ENCODE data around the gene PPIA.
"Not testable (repeated sequence)": the region's sequence is repeated elsewhere in the genome, so short reads cannot be mapped to it uniquely, and the experiment has no call there.

The PPIA gene

DNA sequence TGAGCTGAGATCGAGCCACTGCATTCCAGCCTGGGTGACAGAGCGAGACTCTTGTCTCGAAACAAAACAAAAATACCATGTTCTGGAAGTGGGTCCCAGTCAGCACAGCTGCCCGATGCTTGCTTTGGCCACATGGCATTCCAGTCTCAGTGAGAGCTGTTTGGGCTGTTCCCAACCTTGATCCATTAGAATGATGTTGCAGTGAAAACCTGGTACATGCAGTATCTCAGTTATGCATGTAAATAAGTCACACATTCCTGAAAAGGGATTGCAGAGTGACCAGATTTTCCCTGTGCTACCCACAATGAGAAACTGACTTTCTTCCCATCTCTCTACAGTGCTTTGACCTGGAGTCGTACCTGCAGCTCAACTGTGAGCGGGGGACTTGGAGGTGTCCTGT, 32.4 kb upstream of the PPIA start:
- no peak for DNase-seq (ENCODE audit: low spot score)

DNA sequence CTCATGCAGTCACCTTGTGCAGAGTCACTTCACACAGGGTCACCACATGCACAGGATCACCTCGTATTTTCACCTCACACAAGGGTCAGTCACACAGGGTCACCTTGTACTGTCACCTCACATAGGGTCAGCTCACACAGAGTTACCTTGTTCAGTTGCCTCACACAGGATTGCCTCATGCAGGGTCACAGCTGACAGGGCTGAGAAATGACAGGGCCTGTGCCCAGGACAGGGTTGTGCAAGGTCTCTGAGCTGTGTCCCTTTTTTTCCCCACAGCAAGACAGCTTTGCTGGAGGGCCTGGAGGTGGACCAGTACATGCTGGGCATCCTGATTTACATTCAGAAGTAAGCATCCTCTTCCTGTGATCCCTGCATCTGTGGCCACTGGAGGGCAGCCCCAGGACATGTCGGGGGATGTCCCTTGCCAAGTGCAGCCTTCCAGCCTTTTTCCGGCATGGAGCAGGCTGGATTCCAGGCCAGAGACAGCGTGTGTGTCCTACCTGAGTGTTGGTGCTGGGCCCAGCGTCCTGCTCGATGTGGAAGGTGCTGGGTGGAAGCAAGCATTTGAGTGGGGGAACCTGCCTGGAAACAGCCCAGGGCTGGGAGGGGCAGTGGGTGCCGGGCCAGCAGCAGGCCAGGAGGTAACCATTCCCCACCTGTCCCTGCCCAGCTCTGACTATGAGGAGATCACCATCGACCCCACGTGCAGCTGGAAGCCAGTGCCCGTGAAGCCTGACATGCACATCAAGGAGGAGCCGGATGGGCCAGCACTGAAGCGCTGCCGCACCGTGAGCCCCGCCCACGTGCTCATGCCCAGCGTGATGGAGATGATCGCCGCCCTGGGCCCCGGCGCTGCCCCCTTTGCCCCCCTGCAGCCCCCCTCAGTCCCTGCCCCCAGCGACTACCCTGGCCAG, 31.6 kb upstream of the PPIA start:
- no peak for DNase-seq (ENCODE audit: low spot score)

DNA sequence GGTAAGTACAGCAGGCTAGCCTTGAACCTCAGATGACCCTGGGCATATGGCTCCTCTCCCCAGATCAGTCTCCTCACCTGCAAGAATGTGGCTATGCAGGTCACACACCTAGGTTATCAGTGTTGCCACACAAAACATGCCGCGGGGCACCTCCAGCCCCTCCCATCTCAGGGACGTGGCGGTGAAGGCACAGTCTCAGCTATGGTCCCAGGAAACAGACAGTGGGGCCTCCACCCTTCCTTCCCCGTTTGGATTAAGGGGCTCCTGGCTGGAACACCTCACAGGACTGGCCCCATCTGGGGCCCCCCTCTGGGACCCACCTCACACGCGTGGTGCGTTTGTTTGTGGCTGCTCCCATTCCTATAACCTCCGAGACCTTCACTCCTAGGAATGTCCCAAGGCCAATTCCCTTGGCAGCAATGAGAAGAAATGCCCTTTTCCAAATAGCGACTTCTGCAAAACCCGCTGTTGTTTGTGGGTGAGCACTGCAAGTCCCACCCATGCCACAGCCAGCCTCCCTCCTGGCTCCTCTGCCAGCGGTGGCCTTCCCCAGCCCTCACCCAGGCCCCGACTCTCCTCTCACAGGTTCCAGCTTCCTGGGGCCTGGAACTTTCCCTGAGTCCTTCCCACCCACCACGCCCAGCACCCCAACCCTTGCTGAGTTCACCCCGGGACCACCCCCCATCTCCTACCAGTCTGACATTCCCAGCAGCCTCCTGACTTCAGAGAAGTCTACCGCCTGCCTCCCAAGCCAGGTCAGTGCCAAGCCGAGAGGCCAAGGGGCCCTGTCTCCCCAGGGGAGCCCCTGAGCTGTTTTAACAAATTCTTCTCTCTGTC, 30.7 kb upstream of the PPIA start:
- no peak for DNase-seq (ENCODE audit: low spot score)

DNA sequence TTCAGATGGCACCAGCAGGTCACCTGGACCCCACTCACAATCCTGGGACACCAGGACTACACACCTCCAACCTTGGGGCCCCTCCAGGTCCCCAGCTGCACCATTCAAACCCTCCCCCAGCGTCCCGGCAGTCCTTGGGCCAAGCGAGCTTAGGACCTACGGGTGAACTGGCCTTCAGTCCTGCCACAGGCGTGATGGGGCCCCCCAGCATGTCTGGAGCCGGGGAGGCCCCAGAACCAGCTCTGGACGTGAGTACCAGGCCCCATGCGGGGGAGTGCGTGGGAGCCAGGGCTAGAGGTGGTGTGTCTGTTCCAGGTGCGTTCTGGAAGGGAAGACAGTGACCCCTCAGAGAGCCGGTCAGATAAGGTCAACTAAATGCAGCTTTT, 30.1 kb upstream of the PPIA start:
- DNase-seq (ENCODE audit: low spot score): no peak

DNA sequence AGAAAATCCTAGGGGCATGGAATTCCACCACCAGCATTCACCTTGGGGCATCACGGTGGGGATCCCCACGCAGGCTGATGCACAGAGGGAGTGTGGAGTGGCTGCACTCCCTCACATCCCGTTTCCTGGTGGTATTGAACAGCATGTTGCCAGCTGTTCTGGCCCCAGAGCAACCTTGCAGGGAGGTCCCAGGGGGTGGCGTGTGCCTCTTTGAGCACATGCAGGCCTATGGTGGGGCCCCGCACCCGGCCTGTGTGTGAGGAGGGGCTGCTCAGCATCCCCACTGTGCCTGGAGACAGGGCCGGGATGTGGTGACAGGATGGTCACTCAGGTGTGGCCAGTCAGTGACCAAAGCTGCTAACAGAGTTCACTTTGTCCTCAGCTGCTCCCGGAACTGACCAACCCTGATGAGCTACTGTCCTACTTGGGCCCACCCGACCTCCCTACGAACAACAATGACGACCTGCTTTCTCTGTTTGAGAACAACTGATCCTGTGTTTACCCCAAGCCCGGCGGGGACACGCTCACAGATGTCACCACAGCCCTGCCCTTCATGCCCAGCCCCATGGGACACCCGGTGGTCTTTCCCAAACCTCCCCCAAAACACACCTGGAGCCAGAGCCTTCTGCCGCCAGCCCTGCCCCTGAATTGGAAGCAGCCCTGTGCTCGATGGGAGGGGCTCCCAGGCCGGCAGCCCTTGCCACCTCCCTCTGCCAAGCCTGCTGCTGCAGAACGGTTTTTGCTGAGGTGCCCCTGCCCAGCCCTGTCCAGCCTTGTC, 29.2 kb upstream of the PPIA start:
- no peak for DNase-seq (ENCODE audit: low spot score)

DNA sequence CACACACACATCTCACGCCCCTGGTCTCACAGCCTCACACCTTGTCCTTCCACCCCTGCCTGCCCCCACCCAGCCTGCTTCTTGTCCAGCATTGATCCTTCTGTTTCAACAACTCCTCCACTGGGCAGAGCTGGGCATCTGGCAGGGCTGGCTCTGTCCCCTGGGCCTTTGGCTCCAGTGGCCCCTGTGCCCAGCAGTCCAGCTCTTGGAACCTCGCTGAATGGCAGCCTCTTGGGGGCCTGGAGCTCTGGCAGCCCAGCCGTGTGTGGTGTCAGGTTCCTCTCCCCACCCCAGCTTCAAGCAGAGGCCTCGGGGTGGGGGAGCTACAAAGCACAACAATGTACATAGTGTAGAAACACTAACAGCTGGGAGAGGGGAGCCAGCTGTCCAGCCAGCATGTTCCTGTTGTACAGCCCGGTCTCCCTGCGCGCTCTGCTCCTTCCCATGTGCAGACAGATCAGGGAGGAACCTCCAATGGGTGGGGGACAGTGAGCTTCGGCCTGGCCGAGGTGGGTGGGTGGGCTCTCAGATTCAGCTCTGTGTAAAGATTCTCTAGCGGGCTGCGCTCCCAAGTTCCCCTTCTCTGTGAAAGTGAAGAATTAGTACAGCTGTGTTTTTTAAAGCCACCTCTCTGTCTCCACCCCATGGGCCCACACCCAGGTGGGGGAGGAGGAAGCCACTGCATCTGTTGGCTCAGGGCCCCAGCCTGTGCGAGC, 28.4 kb upstream of the PPIA start:
- DNase-seq (ENCODE audit: low spot score): no peak

DNA sequence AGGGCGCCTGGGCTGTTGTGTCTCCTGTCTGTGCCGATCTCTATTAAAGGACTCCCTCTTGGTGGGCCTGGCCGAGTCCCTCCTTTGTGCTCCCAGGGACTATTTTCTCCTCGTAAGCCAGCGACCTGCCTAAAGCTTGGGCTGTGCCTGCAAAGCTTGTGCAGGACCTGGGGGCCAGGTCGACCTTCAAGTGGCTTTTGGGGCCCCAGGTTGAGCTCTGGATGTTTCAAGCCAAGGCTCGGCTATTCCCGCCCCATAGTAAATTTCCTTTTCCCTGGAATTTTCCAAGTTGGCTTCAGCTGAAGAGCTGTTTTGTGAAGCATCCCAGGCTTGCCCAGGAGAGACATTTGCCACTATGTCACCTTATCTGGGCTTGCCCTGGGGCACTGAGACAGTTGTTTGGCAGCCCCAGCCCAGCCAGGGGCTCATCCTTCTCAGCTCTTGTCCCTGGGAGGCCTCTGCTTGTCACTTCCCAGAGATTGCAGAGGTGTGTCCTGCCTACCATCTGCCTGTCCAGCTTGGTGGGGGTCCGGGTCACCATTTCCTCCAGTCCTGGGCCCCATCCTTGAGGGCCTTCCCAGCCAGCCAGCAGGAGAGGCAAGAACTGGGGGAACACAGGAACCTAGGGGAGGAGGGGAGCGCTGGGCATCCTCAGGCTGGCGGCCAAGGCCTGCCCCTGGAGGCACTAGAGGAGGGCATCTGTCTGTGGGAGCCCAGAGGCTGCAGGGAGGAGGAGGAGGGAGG, 27.7 kb upstream of the PPIA start:
- DNase-seq (ENCODE audit: low spot score): no peak

DNA sequence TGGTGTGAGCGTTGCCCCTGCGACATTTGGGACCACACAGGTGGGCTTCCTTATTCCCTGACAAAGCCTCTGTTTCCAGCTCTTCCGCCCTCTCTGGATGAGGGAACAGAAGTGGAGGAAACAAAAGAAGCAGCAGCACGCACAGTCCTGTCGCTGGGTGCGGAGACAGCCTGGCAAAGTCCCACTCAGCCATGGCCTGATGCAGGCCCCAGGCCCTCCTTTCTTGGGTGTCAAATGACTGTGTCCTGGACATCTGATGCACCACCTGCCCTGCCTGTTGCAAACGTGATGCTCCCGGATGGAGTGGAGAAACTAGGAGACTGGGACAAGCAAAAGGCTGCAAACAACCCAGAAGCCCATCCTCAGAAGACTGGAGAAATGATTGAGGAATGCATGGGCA, 27.1 kb upstream of the PPIA start:
- DNase-seq (ENCODE audit: low spot score): no peak

DNA sequence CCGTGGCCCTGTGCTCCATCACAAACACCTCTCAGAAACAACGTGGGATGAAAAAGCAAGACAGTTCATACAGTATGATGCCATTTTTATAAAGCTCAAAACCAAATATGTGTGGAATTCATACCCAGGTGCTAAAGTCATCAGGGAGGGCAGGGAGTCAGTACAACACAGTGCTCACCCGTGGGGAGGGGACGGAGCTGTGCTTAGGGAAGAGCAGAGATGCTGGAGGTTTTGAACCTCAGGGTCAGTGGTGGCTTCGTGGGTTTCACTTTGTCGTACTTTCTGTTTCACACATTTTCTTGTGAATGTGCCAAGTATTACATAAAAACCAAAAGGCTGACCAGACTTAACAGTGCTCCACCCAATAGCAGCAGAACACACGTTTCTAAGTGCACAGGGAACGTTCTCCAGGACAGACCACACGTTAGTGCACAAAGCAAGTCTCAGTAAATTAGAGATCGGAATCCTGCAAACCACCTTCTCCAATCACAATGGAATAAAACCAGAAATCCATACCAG, 26.6 kb upstream of the PPIA start:
- DNase-seq (ENCODE audit: low spot score): peak; percentile 60

DNA sequence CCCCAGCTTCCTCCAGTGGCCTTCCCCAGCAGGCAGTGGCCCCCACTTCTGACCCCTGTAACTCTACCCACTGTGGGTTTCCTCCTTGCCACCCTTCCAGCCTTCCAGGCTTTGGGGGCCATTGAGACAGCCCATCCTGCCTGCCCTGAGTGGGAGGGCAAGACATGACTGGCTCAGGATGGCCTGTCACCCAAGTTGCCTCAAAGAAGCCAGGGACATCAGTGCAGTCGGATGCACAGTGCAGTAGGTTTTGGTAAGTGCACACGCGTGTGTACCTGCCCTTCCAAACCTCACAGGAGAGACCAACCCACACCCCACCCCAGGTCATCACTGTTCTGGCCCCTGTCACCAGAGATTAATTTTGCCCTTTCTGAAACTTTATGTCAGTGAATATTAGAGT, 25.1 kb upstream of the PPIA start:
- DNase-seq (ENCODE audit: low spot score): no peak

DNA sequence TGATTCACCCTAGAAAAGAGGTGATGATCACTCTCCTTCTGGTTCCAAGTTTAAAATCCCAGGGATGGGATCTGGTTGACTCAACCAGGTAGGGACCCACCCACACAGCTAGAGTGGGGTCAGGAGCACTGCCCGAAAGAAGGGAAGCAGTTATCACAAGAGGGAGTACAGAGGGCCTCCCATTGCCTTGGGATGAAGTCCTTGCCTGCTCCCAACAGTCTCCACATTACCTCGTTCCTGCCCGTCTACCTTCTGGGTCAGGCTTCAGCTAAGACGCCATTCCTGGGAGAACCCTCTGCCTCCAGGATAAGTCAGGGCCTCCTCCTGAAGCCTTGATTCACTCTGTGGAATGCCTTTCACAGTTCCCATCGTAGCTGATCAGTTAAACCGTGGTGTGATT, 24.0 kb upstream of the PPIA start:
- no peak for DNase-seq (ENCODE audit: low spot score)

DNA sequence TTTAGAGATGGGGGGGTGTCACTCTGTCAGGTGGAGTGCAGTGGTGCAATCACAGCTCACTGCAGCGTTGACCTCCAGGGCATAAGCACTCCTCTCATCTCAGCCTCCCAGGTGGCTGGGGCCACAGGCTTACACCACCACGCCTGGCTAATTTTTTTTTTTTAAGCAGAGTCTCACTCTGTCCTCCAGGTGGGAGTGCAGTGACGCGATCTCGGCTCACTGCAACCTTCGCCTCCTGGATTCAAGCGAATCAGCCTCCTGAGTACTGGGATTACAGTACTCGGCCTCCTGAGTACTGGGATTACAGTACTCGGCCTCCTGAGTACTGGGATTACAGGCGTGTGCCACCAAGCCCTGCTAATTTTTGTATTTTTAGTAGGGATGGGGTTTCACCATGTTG, 23.6 kb upstream of the PPIA start:
- no peak for DNase-seq (ENCODE audit: low spot score)

DNA sequence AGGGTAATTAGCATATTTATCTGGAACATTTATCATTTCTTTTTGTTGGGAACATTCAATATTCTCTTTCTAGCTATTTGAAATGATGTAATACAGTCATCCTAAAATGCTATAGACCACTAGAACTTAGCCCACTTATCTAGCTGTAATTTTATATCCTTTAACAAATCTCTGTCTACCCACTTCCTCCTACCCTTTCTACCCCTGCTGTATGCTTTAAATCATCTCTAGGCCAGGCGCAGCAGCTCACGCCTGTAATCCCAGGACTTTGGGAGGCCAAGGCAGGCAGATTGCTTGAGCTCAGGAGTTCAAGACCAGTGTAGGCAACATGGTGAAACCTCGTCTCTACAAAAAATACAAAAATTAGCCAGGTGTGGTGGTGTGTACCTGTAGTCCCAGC, 22.0 kb upstream of the PPIA start:
- DNase-seq (ENCODE audit: low spot score): not testable (repeated sequence)

DNA sequence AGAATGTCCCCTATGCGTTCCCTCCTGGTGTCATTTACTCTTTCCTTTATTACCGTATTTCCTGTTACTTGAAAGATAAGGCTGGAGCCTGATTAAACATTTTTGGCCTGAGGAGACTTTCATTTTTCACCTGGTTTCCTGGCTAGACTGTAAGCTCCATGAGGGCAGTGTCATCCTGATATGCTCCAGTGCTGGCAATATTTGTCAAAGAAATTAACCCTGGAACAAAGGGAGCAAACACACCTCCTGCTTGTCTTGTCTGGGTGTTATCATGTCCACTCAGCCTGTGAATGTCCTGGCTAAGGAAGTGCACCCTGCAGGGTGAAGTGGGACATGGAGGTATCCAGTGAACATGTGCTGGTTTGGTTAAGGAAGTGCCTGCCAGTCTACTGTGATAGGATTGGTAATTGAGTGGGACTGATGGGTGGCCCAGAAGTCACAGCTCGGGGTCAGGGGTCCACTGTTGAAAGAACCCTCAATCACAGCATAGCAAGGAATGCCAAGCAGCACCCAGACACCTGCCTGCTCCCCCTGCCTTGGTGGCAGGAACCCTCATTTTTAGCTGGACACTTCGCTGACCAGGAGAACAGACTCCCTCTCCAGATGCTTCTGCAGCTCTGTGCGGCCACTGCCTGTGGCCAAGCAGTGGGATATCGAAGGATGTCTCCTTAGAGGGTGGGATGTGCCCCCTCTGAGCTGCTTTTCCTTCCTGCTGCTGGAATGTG, 20.9 kb upstream of the PPIA start:
- DNase-seq (ENCODE audit: low spot score): no peak

DNA sequence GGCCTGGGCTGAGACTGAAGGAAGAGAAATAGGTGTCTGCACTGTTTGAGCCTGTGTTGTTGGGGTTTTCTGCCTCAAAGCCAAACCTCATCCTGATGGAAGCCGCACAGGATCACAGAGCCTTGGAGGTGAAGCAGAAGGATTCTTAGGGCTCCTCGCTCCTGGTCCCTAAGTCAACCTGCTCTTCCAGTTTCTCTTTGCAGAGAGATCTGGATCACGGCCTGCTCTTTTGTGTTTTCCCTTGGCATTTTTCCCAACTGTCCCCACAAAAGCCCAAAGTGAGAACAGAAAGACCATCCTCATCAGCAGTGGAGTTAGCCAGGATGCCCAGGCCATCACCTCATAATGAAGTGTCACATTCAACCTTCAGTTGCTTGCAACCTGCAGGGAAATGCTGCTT, 20.3 kb upstream of the PPIA start:
- no peak for DNase-seq (ENCODE audit: low spot score)

DNA sequence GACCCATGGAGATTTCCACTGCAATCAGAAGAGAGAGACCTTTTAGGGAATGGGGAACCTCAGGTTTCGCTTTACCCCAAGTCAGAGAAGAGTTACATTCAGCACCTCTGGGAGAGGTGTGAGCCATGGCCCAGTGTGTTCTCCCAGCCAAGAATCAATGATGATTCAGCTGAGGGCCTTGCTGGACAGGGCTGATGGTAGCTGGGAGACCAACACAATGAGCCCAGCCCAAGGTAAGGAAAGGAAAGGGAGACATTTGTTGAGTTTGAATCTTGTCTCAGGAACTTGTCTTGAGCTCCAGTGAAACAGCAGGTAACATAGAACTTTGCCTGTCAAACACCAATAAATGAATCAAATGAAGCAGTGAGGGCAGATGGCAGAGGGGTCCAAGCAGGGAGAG, 14.0 kb upstream of the PPIA start:
- DNase-seq (ENCODE audit: low spot score): no peak

DNA sequence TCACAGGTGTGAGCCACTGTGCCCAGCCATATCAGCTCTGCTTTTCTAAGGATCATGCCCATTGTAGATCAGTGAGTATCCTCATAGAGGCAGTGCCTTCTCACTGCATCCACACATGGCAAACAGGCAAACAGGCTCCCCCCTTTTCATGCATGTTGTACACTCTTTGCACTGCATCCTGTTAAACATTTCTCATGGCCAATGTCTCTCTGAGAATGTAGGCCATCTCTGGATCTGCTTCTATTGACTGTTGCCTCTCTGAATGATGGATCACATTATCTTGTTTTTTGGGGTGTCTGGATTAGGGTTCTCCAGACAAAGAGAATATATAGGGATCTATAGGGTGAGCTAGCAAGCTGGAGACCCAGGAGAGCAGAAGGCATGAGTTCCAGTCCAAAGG, 13.1 kb upstream of the PPIA start:
- no peak for DNase-seq (ENCODE audit: low spot score)

DNA sequence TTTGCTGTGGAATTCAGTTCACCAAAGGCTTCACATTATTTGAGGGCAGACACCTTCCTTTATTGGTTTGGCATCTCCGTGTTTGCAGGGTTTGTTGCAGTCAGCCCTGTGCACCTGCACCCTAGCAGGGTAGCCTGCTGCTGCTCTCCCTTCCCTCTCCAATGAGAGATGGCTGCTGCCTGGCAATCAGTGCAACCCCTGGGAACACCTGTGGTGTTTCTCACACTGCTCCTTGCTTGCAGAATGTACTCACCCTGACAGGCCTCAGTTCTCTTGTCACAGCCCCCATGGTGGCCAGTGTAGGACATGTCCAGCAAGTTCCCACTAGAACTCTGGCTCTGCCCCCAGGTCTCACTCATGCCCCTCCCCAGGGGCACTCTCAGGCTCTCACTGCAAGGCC, 12.1 kb upstream of the PPIA start:
- DNase-seq (ENCODE audit: low spot score): no peak

DNA sequence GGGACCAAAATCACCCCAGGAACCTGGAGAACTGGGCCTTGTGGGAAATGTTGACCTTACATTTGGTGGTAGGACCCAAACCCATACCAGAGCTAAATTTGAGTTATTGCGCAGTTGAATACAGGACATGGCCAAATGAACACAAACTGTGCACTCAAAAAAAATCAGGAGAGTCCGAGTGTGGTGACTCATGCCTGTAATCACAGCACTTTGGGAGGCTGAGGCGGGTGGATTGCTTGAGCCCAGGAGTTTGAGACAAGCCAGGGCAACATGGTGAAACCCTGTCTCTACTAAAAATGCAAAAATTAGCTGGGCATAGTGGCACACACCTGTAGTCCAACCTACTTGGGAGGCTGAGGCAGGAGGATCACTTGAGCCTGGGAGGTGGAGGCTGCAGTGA, 11.3 kb upstream of the PPIA start:
- not testable (repeated sequence) for DNase-seq (ENCODE audit: low spot score)

DNA sequence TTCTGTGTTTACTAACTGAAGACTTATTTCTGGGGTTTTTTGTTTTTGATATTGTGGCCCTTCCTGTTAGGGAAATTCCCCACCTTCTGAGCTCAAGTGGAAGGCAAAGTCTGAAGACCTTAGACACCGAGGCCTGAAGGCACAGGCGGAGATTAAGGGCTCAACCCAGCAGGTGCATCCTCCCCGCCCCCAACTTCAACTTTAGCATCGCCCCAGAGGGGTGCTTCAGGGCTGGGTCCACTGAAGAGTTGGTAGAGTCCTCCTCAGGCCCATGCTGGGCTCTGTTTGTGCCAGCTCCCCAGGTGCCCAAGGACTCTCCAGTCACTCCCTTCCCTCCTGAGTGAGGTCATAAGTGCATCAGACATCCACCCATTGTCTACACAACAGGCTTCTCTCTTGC, 9.4 kb upstream of the PPIA start:
- no peak for DNase-seq (ENCODE audit: low spot score)

All from AG08395 (cell line).